NCI-H526 (cell line): ENCODE results near the gene KCNE3.

Experiments used
- DNase-seq, 2 experiments: peaks; one replicate each; lab custom pipeline; 2025; lab: John Stamatoyannopoulos, UW

The KCNE3 gene

GRCh38 chr11:74466916-74467885, at the start of gene KCNE3:
Gene KCNE3, minus strand, starts transcription at chr11:74467549. Its CDS starts 9,986 bp downstream, at chr11:74457563.
- no peak for DNase-seq

GRCh38 chr11:74507582-74507981, 40.2 kb upstream of the KCNE3 start:
- DNase-seq: no peak

- DNase-seq: no peak
These were observed 39.5 kb upstream of the KCNE3 start for GRCh38 chr11:74506823-74507222.

- no peak for DNase-seq
These were observed 38.6 kb upstream of the KCNE3 start for GRCh38 chr11:74505911-74506310.

GRCh38 chr11:74504100-74504691, 36.8 kb upstream of the KCNE3 start:
- DNase-seq: no peak

GRCh38 chr11:74494916-74495315, 27.6 kb upstream of the KCNE3 start:
- no peak for DNase-seq

GRCh38 chr11:74493791-74494630, 26.7 kb upstream of the KCNE3 start:
- peak in 1 of 2 experiments; percentile 84 for DNase-seq

- DNase-seq: peak; percentile 97 to 100
These were observed 25.8 kb upstream of the KCNE3 start, which contains the start of gene LIPT2 for GRCh38 chr11:74492974-74493790. Gene LIPT2, minus strand, starts transcription at chr11:74493724. Its CDS starts 21 bp downstream, at chr11:74493703.

GRCh38 chr11:74492084-74492483, 24.7 kb upstream of the KCNE3 start:
- no peak for DNase-seq

- DNase-seq: no peak
These were observed 23.6 kb upstream of the KCNE3 start for GRCh38 chr11:74490941-74491340.

- peak in 1 of 2 experiments; percentile 34 for DNase-seq
These were observed 20.5 kb upstream of the KCNE3 start for GRCh38 chr11:74487875-74488274.

GRCh38 chr11:74485868-74486267, 18.5 kb upstream of the KCNE3 start:
- DNase-seq: no peak

GRCh38 chr11:74480688-74481417, 13.5 kb upstream of the KCNE3 start:
- no peak for DNase-seq

GRCh38 chr11:74479732-74480123, 12.4 kb upstream of the KCNE3 start:
- no peak for DNase-seq

GRCh38 chr11:74478877-74479731, 11.8 kb upstream of the KCNE3 start:
- DNase-seq: no peak

- DNase-seq: no peak
These were observed 9.2 kb upstream of the KCNE3 start for GRCh38 chr11:74476536-74476935.

GRCh38 chr11:74474316-74474715, 7.0 kb upstream of the KCNE3 start:
- no peak for DNase-seq

- no peak for DNase-seq
These were observed 6.2 kb upstream of the KCNE3 start for GRCh38 chr11:74473382-74474173.
